ENCODE data around the gene DMAP1.
"Not testable (repeated sequence)": the region's sequence is repeated elsewhere in the genome, so short reads cannot be mapped to it uniquely, and the experiment has no call there.

Gene DMAP1

GRCh38 chr1:44213222-44214112 lies at the start of gene DMAP1:
Gene DMAP1, plus strand, starts transcription at chr1:44213471. Its CDS starts 283 bp downstream, at chr1:44213754.
- peak in 13 of 14 donors; percentile 66 to 92 (median 83) for DNase-seq

- no peak for DNase-seq
These were observed 44.7 kb upstream of the DMAP1 start for GRCh38 chr1:44168520-44169098.

GRCh38 chr1:44170281-44170823 lies 42.9 kb upstream of the DMAP1 start:
- no peak for DNase-seq

DNA sequence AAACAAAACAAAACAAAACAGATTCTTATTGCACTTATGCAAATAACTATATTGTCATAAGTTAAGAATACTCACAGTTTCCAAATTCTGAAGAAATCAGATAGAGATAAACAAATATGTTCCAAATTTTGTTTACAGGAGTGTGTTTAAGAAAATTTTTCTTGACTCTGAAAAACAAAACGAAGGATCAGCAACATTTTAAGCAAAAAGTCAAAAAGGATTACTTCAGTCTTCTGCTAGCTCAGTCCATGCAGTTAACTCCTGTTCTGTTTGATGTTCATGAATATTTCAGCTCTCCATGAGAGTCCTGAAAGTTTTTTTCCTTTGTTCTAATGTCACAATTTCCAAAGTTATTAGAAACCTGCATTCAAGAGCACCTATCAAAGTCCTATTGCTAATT lies 38.6 kb upstream of the DMAP1 start:
- no peak for DNase-seq

DNA sequence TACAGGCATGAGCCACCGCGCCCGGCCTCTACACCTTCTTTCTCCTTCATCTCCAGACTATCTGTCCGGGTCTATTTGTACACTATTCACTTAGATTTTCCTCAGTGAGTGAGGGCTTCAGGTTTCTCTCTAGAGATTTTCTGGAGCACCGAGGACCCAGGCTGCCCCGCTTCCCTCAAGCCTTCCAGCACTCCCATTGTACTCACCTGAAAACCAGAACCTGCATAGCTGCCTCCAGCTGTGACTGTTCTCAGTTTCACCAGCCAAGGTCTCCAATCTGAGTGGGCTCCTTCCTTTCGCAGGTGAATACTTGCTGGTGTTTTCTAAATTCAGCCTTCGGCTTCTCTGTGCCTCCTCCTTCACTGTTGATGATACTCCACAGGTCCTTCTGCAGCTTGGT lies 12.9 kb upstream of the DMAP1 start:
- DNase-seq, result no peak

DNA sequence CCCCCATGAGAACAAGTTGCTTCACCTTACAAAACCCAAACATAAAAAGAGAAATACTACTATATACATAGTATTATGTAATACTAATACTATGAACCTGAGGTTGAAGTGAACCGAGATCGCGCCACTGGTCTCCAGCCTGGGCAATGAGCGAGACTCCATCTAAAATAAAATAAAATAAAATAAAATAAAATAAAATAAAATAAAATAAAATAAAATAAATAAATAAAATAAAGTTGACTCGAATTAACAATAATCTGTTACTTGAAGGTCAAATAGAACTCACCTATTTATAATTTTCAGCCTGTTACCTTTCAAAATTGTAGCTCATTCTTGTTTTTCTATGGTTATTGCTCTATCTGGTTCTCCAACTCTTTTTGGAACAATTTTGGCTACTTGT lies 6.7 kb upstream of the DMAP1 start:
- not testable (repeated sequence) for DNase-seq

DNA sequence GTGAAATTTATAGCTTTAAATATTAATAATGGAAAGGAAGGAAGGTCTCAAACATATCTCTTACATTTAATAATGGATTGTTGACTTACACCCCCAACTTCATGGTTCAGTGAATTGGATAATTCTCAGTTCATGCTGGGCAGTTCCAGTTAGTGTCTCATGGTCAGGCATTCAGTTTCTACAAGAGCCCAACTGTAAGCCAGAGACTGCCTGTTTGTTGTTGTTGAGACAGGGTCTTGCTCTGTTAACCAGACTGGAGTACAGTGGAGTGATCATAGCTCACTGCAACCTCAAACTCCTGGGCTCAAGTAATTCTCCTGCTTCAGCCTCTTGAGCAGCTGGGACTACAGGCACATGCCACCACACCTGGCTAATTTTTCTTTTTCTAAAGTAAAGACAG lies 5.0 kb upstream of the DMAP1 start:
- no peak for DNase-seq

GRCh38 chr1:44210595-44210994 lies 2.7 kb upstream of the DMAP1 start:
- DNase-seq, result no peak

DNA sequence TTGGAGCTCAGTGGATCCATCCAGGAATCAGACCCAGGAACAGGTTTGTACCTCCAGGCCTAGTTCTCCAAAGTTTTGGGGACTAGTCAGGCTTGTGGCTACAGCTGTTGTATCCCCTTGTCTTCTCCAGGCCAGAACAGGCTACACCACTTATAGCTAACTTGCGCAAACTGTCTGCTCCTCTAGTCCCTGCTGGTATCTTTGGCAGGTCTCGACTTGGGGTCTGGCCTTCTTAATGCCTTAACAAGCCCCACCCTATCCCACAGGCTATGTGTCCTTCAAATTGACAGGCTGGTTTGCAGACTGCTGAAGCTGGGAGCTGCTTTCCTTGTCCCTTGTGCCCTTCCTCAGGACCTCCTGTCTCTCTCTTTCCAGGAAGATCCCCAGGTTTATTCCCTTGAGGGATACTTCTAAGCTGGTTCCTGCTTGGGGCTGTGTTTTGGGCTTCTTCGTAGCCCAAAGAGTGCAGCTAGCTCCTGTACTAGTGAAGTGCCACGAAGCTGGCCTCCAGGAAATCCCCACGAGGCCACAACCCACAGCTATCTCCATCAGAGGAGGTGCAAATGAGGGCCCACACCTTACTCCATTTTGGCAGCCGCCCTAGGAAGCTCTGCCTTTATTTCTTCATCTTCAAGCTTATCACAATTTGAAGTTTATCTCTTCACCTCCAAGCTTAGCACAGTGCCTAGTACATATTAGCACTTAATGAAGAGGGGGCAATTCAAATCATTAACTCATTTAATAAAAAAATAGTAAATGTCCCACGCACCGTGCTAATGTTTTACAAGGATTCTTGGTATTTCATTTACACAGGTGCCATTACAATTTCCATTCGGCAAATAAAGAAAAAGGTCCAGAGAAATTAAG lies 683 bp upstream of the DMAP1 start:
- DNase-seq, result no peak

DNA sequence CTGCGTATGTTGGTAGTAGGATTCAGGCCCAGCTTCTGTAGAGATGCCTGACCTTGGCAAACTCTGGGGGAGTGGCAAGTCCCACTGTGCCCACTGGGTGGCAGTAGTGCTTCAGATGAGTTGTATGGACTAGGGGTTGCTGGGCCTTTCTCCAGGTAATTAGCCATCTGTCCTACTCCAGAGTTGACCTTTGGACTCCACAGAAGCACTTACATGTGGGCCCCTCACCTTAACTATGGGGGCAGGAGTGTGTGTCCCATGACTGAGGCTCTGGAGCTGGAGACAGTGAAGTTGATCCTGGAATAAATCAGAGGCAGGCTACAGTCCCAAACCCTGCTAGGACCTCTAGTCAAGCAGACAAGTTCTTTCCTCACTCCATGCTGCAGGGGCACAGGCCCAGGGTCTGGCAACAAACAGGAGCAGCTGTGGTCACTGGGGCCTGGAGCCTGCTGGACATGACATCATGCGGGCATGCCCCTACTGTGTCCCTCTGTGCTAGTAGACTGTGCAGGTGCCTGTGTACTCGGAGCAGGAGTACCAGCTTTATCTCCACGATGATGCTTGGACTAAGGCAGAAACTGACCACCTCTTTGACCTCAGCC lies 4.6 kb downstream of the DMAP1 start:
- peak in 12 of 14 donors; percentile 15 to 68 (median 48) for DNase-seq

GRCh38 chr1:44218503-44219300 lies 5.4 kb downstream of the DMAP1 start:
- no peak for DNase-seq

- no peak for DNase-seq
These were observed 6.0 kb downstream of the DMAP1 start for GRCh38 chr1:44219301-44219626.

DNA sequence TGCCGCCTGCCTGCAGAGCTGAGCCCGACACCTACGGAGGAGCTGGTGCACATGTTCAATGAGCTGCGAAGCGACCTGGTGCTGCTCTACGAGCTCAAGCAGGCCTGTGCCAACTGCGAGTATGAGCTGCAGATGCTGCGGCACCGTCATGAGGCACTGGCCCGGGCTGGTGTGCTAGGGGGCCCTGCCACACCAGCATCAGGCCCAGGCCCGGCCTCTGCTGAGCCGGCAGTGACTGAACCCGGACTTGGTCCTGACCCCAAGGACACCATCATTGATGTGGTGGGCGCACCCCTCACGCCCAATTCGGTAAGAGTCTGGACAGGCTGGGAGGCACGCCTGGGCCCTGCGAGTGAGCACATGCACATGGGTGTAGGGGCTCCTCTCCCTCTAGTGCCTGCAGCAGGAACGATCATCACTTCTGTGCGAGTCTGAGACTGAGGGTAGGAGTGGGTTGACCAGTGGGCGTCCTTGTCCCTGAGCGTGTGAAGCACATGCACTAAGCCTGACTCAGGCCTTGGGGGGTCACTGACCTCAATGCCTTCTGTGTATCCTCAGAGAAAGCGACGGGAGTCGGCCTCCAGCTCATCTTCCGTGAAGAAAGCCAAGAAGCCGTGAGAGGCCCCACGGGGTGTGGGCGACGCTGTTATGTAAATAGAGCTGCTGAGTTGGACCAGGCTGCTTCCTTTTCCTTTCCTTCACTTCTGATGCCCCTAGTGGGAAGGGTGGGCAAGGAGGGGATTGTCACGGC lies 6.9 kb downstream of the DMAP1 start:
- no peak for DNase-seq

GRCh38 chr1:44220755-44221154 lies 7.5 kb downstream of the DMAP1 start:
- DNase-seq, result no peak

DNA sequence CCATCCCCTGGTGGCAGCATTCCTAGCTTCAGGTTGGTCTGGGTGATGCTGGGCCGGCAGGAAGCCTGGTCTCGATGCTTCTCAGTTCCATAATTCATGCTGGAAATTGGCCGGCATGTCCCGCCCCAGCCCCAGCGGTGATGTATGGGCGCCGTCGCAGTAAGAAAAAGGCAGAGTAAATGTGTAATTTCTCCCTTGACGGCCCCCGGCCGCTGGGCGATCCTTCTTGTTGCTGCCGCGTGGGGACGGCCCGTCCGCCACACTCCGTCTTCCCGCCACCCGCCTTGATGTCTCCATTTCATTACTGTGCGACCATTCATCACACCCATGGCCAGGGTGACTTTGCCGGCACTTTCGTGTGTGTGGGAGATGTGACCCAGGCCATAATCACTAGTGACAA lies 8.5 kb downstream of the DMAP1 start:
- no peak for DNase-seq

DNA sequence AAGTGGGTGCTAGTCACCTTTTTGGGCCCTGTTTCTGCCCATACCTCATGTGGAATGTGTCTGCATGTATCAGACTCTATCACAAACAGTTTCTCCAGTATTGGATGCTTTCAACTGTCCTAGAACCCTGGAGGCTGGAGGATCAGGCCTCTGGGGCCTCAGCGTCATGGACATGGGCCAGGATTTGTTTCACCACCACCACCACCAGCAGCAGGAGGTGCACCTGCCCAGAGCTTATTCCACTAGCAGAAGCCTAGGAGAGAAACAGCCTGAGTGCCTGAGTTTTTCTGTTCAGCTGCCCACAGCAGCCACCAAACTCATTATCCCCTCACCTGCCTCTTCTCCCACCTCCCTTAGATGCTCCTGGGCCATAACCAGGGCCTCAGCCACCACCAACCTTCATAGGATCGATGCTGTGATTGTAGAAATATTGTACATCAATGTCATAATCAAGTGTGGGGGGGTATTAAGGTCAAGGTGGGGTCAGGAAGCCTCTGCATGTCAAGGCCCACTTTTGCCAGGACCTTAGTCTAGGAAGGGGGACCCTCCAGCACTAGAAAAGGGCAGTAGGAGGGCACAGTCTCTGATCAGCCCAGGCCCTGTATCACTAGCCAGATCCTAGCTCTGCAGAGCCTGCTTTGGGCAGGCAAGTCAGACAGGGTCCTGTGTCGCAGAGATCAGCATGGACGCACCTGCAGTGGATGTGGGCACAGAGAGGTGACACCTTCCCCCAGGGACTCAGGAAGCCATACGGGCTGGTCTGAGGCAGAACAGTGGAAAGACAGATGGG lies 9.3 kb downstream of the DMAP1 start:
- no peak for DNase-seq

DNA sequence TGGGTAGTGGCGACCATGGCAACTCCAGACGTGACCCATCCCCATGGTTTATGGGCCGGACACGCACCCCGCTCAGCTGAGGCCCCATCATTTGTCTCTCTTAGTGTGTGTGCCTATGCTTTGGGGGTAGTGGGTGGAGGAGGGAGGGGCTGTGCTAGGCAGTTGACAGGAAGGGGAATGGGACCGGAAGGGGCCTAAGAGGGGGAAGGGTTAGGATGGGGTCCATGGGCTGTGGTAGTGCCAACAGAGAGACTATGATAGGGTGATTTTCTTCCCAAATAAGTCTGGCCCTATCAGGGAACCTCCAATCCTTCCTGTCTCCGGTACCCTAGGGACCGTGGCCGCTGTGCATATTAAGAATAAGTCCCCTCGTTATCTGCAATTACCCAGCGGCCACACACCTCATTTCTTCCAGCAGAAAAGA lies 9.9 kb downstream of the DMAP1 start:
- no peak for DNase-seq

DNA sequence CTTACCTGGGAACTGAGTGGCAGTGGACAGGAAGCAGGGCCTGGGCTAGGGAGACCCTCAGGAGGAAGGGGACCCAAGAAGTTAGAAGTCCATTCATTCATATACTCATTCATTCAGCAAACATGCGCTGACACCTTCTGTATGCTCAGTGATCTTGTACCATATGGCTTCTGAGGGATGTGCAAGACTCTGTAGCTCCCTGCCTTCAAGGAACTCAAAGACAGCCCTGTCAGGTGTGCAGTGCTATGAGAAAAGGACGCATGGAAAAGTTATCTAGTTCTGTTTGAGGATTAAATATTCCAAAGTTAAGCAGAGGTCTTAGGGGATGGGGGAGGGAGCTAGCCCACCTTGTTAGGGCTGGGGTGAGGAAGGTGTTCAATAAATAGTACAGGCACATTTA lies 12.5 kb downstream of the DMAP1 start:
- DNase-seq, result no peak

DNA sequence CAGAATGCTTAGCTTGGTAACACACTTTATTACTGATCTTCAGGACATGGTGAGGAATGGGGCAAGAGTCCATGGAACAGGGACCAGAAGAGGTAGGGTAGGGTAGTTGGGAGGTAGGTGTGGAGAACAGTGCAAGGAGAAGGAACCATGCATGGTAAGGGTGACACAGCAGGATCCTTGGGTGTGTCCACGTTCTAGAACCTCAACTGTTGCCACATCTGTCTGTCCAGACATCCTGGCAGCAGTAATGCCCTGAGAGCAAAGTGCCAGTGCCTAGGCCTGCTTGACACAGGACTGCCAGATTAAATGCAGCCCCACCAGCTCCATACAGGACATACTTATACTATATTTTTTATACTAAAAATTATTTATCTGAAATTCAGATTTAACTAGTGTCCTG lies 13.9 kb downstream of the DMAP1 start:
- no peak for DNase-seq

GRCh38 chr1:44228218-44228617 lies 14.9 kb downstream of the DMAP1 start:
- no peak for DNase-seq
